ACHN (cell line): ENCODE data around the gene SSC4D.

Experiments used
- DNase-seq: peaks from one replicate; pipeline ENCODE4 v3.0.0-alpha.2; 2015
- in situ Hi-C: cut with HindIII; loops from 2 replicates; pipeline ENCODE4 v1.10.0; 2017; ENCODE audit warnings: low sequenced_read_pairs, low pct_ligation_motif_present, low pct_unique_long_range_greater_than_20kb

The SSC4D gene

GRCh38 chr7:76359978-76360638 lies 49.4 kb downstream of the SSC4D start:
- in situ Hi-C loops = loop anchor here (10.0 kb wide), 1 partner anchor 65 kb away; the partner anchor contains the start of gene ZP3
- no peak for DNase-seq

GRCh38 chr7:76359111-76359977 lies 50.2 kb downstream of the SSC4D start:
- in situ Hi-C loops = no loop called here
- peak; percentile 99 for DNase-seq

- peak; percentile 88 for DNase-seq
- in situ Hi-C loops = no loop called here
These were observed 50.9 kb downstream of the SSC4D start, which contains the start of gene YWHAG for GRCh38 chr7:76358481-76359110. YWHAG (minus strand) TSS chr7:76358991; CDS start chr7:76358808, 183 bp downstream.

- in situ Hi-C loops = no loop called here
- DNase-seq = peak; percentile 65
These were observed 51.5 kb downstream of the SSC4D start for GRCh38 chr7:76358011-76358480.

- in situ Hi-C loops = no loop called here
- peak; percentile 26 for DNase-seq
These were observed 52.0 kb downstream of the SSC4D start for GRCh38 chr7:76357475-76358010.

- in situ Hi-C loops = no loop called here
These were observed 52.7 kb downstream of the SSC4D start for GRCh38 chr7:76356823-76357222.

GRCh38 chr7:76356115-76356514 lies 53.4 kb downstream of the SSC4D start:
- in situ Hi-C loops = no loop called here
- no peak for DNase-seq

More at GRCh38 chr7:76356823-76357222, 52.7 kb downstream of the SSC4D start:
- peak; percentile 70 for DNase-seq

GRCh38 chr7:76354981-76355730 lies 54.3 kb downstream of the SSC4D start:
- in situ Hi-C loops = no loop called here
- DNase-seq = no peak

GRCh38 chr7:76354516-76354915 lies 55.0 kb downstream of the SSC4D start:
- no peak for DNase-seq
- in situ Hi-C loops = no loop called here

- DNase-seq = no peak
- in situ Hi-C loops = no loop called here
These were observed 55.8 kb downstream of the SSC4D start for GRCh38 chr7:76353744-76354143.

GRCh38 chr7:76352193-76352592 lies 57.3 kb downstream of the SSC4D start:
- in situ Hi-C loops = no loop called here
- no peak for DNase-seq

- no peak for DNase-seq
- in situ Hi-C loops = no loop called here
These were observed 58.1 kb downstream of the SSC4D start for GRCh38 chr7:76351372-76351771.

- DNase-seq = no peak
- in situ Hi-C loops = no loop called here
These were observed 60.1 kb downstream of the SSC4D start for GRCh38 chr7:76349313-76349885.

- in situ Hi-C loops = no loop called here
- DNase-seq = no peak
These were observed 61.8 kb downstream of the SSC4D start for GRCh38 chr7:76347710-76348109.

- no peak for DNase-seq
- in situ Hi-C loops = no loop called here
These were observed 62.7 kb downstream of the SSC4D start for GRCh38 chr7:76346778-76347177.

GRCh38 chr7:76346097-76346496 lies 63.4 kb downstream of the SSC4D start:
- in situ Hi-C loops = no loop called here
- DNase-seq = no peak

GRCh38 chr7:76343931-76344321 lies 65.6 kb downstream of the SSC4D start:
- DNase-seq = no peak
- in situ Hi-C loops = no loop called here
